Measurements from ENCODE around the gene PRKAR2B.

- no peak for TF ChIP-seq TARDBP (IDR thresholded peaks at IDR 0.05)
- TF ChIP-seq LEF1 (IDR thresholded peaks at IDR 0.05; ENCODE audit: borderline replicate concordance) = no peak
- no peak for TF ChIP-seq ZNF384 (IDR thresholded peaks at IDR 0.05)
- no peak for TF ChIP-seq SP1 (IDR thresholded peaks at IDR 0.05)
- no peak for TF ChIP-seq HDGF (IDR thresholded peaks at IDR 0.05; ENCODE audit: borderline replicate concordance)
- no peak for TF ChIP-seq L3MBTL2 (conservative IDR thresholded peaks at IDR 0.05)
- no peak for TF ChIP-seq FOXM1 (IDR thresholded peaks at IDR 0.05; ENCODE audit: borderline replicate concordance)
- TF ChIP-seq NFRKB (IDR thresholded peaks at IDR 0.05) = no peak
Observed at GRCh38 chr7:107057474-107057833, 12.9 kb downstream of the PRKAR2B start.

All from HEK293T (cell line).